Stimulated activated CD4-positive, alpha-beta T cell treated with anti-CD3 and anti-CD28 coated beads, TNF-alpha, amount 100 ng/mL, for 24 hours (primary cell): ENCODE data around the gene CCR9.

Experiments
- DNase-seq, 3 experiments: peaks; one replicate each; pipeline ENCODE4 v3.0.0-alpha.2; 2020; ENCODE audit warnings: low read depth in 3 of 3

The CCR9 gene

GRCh38 chr3:45952456-45952855, 66.1 kb downstream of the CCR9 start:
- DNase-seq: no peak
